Fibroblast of skin of left quadriceps (primary cell): ENCODE measurements around the gene TUBB1.
A peak's percentile ranks its signal among the peaks of the same experiment; 100 is the strongest.
"Not testable (repeated sequence)": the region's sequence is repeated elsewhere in the genome, so short reads cannot be mapped to it uniquely, and the experiment has no call there.

ENCODE experiments used
- DNase-seq, 2 experiments: peaks; one replicate each; pipeline ENCODE4 v3.0.0-alpha.2; 2013; ENCODE audit warnings: low read depth in 2 of 2

TUBB1 gene

DNA sequence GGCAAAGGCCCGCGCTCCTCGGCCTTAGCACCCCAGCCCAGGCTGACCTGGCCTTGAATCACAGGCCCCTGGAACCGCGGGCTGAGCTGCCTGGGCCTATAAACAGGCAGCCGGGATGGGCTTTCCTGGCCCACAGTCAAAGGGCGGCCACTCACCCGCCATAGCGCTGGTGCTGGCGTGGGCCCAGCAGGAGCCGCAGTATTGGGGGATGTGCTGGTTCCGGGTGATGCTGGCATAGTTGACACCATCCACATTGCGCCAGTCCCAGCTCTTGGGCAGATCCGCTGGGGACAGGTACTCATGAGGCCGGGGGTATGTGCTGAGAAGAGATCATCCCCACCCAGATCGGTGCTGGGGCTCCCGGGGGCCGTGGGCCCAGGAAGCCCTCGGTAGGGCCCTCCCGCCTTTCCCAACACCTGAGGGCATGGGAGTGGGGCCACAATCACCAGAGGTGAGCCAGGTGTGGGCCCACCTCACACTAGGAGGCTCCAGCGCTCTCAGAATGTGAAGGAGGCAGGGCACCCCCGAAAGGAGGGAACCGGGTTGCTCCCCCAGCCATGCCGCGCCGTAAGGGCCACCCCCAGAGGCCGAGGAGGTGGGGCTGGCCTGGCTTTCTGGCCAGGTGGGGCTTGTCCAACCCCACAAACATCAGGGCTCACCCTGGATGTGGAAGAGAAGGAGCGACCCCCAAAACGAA is 12.9 kb upstream of the TUBB1 start:
- DNase-seq = no peak

GRCh38 chr20:59006864-59007664 is 12.2 kb upstream of the TUBB1 start, which contains the start of gene CTSZ:
Gene CTSZ, minus strand, starts transcription at chr20:59007254. Its CDS starts 126 bp downstream, at chr20:59007128.
- no peak for DNase-seq

DNA sequence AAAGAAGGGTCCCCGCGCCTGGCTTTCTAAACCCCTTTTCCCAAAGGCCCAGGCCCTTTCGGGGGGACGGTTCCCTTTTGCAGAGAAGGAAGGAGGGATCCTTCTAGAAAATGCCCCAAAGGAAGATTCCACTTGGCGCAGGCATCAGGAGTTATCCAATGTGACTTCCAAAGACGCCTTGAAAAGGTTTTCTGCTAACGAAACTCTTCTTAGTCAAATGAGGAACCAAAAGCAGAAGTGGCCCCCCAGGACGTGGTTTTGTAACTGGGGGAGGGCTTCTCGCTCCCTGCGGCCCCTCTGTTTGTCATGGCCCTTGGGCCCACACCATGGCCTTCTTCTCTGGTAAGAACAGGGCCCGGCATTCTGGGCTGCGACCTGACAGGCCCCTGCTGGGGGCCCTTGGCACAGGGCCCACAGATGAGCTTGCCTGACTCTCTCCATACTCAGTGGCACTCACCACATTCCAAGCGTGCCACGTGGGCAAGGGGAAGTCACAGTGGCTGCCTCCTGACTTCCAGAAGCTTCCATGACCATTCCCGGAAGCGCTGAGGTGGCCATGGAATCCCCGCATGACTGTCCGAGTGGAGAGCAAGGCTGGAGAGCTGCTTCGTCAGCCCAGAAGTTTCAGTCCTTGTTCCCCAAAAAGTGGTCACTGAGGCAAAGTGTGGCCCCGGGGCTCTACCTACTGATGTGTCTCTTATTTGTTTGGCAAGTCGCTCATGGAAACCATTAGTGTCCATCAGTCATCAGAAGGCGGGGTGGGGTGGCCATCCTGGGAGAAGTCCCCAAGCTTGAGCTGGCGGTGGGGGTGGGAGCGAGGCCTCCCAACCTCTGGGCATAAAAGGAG is 11.3 kb upstream of the TUBB1 start:
- no peak for DNase-seq

DNA sequence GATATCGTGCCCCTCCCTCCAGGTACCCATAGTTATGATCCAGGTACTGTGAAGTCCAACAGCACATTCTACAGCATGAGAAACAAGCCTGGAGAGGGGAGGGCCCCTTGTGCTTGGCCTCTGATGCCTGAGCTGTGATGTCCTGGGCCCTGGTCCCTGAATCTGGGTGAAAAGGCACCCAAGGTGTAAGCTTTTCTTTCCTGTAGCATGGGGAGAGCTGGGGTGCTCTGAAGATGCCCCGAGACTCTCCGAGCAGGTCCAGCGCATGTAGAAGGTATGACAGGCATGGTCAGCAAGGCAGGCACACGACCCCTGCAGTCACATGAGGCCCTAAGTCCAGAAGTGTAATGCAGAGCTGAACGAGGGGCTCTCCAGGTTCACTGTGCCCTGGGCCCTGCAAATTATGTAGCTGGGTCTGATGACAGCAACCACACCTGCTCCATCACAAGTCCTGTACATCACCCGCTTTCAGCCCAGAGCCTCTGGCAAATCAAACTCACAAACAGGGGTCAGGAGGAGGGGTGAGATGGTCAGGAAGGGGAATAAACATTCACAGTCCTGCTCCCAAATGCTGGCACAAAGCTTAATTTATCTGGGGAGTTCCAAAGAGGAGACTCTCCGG is 10.4 kb upstream of the TUBB1 start:
- no peak for DNase-seq

DNA sequence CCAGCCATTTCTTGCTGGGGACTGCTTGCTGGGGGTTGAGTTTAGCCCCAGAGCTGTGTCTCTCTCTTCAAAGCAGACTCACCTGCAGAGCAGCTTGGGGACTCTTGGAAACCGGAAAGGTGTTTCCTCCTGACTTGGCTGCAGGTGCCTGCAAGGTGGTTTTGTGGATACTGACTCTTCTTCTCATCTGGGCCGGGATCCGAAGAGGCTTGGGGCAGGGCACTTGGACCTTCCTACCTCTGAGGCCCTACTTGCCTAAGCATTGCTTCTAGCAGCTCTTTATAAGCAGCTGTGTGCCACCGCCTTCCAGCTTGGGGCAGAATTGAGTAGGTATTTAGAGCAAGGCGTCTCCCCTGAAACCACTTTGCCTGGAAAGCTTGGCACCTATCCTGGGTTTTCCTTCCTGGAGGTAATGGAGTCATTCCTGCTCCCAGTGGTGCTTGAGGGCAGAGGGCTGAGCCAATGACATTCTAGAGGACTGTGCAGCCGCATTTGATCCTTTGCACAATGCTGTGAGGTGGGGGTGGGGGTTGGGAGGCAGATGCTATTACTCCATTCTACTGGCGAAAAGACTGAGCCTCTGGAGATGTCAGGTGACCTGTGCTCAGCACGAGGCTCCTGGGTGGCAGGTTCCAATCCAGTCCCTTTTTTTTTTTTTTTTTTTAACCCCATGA is 8.8 kb upstream of the TUBB1 start:
- DNase-seq = no peak

- peak; percentile 75 to 78 for DNase-seq
These were observed 8.0 kb upstream of the TUBB1 start for GRCh38 chr20:59010995-59011873.

DNA sequence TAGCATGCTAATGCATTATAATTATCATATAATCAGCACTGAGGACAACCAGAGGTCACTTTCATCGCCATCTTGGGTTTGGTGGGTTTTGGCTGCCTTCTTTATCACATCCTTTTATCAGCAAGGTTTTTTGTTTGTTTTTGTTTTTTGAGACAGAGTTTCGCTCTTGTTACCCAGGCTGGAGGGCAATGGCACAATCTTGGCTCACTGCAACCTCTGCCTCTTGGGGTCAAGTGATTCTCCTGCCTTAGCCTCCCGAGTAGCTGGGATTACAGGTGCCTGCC is 7.4 kb upstream of the TUBB1 start:
- not testable (repeated sequence) for DNase-seq

GRCh38 chr20:59013031-59013951 is 5.9 kb upstream of the TUBB1 start:
- no peak for DNase-seq

DNA sequence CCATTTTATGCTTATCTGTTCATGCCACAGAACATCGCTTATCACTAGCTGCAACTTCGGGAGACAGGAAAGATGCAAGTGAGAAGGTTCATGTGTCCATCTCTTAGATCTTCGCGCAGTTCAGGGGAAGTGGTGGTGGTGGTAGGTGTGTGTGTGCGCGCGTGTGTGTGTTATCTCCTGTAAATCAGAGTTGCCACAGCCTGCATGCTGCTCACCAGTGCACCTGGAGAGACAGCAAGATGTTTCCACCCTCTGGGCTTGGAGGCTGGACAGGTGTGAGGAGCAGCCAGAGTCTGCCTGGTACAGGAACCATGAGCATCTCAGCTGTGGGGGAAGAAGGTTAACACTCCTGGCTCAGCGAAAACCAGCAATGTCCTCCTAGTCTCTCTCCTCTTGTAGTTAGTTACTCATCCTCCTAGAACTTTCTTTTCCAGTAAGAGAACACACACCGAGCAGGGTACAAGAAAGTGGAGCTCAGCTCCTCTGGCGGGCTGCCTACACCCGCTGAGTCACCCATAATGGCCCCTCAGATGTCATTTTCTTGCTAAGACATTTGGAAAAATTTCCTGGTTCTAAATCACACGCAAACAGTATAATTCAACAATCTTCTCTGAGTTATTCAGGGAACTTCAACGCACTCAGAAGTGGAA is 5.1 kb upstream of the TUBB1 start:
- DNase-seq = no peak

- DNase-seq = no peak
These were observed 4.4 kb upstream of the TUBB1 start for GRCh38 chr20:59014680-59015389.

- no peak for DNase-seq
These were observed 3.8 kb upstream of the TUBB1 start for GRCh38 chr20:59015411-59015810.

GRCh38 chr20:59015812-59016711 is 3.2 kb upstream of the TUBB1 start:
- DNase-seq = no peak

DNA sequence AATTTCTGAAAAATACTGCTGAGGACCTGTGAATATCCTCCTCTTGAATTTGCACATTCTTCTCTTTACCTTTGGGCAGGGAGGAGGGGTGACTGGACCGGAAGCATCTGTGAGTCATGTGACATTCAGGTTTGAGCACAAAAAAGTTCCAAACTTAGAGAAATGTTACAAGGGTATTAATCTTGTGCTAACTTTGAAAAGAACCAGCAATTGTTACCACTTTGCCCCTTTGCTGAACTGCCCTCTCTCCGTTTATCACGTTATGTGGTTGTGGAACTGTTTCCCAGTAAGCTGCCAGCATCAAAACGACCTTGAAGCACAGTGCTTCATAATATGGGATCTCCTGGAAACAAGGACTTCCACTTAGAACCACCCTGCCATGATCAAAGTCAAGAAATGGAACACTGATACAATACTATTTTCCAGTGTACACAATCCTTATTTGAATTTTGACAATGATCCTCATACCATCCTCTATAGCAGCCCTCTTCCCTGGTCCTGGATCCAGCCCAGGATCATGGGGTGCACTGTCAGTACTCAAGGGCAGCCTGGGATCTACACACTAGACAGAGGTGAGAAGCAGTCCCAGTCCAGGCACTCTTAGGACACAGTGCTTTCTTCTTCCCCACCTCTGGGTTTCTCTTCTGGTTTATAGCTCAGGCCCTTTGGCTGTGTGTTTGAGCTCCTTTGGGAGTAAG is 2.3 kb upstream of the TUBB1 start:
- no peak for DNase-seq

GRCh38 chr20:59017493-59018231 is 1.6 kb upstream of the TUBB1 start:
- DNase-seq = no peak

DNA sequence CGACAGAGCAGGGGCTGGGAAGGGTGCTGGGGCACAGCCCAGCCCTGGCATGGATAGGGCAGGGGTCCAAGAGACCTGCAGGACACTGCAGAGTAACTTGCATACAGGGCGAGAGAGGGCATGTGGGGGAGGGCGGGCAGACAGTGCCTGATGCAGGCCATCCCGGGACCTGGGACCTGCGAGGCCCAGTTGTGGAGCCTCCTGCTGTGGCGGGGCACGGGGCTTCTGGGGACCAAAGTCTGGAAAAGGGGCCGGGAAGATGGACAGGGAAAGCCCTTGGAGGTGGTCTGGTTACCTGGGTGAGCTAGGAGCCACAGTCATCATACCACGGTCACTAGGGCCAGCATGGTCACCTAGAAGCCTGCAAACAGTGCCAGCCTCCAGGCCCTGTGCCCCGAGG is 412 bp upstream of the TUBB1 start:
- no peak for DNase-seq
